GM18520 (cell line): ENCODE results near the gene KLHDC7B.
A peak's percentile ranks its signal among the peaks of the same experiment; 100 is the strongest.

ENCODE experiments used
- ATAC-seq: cut with Tn5 transposase; IDR thresholded peaks from one replicate; pipeline ENCODE4 v1.9.1; 2021; ENCODE audit not compliant: unreplicated experiment

KLHDC7B gene

GRCh38 chr22:50547263-50547985 lies 1.7 kb downstream of the KLHDC7B start:
- ATAC-seq: no peak

- no peak for ATAC-seq
Measured at GRCh38 chr22:50548040-50548920, 2.6 kb downstream of the KLHDC7B start.

GRCh38 chr22:50548921-50549790 lies 3.5 kb downstream of the KLHDC7B start:
- no peak for ATAC-seq

GRCh38 chr22:50550395-50550794 lies 4.7 kb downstream of the KLHDC7B start:
- no peak for ATAC-seq

GRCh38 chr22:50551160-50551752 lies 5.6 kb downstream of the KLHDC7B start:
- ATAC-seq: no peak

GRCh38 chr22:50553310-50553709 lies 7.6 kb downstream of the KLHDC7B start:
- ATAC-seq: no peak

GRCh38 chr22:50556703-50557102 lies 11.0 kb downstream of the KLHDC7B start:
- ATAC-seq: no peak

GRCh38 chr22:50560034-50560433 lies 14.3 kb downstream of the KLHDC7B start:
- no peak for ATAC-seq

GRCh38 chr22:50561401-50562358 lies 16.0 kb downstream of the KLHDC7B start:
- ATAC-seq: no peak

GRCh38 chr22:50562523-50563412 lies 17.1 kb downstream of the KLHDC7B start, which contains the start of gene SYCE3:
Gene SYCE3 (minus strand): TSS chr22:50562919. CDS start chr22:50556405, 6,514 bp downstream.
- ATAC-seq: peak; percentile 72

GRCh38 chr22:50563413-50564160 lies 17.9 kb downstream of the KLHDC7B start:
- no peak for ATAC-seq

GRCh38 chr22:50564289-50564688 lies 18.6 kb downstream of the KLHDC7B start:
- ATAC-seq: no peak

GRCh38 chr22:50567721-50568252 lies 22.1 kb downstream of the KLHDC7B start:
- no peak for ATAC-seq

- ATAC-seq: no peak
Measured at GRCh38 chr22:50568626-50569025, 22.9 kb downstream of the KLHDC7B start.

- ATAC-seq: no peak
Measured at GRCh38 chr22:50569041-50569459, 23.4 kb downstream of the KLHDC7B start.

- no peak for ATAC-seq
Measured at GRCh38 chr22:50569896-50570535, 24.3 kb downstream of the KLHDC7B start.

GRCh38 chr22:50570861-50571260 lies 25.2 kb downstream of the KLHDC7B start:
- ATAC-seq: no peak
